PC-3 (cell line): ENCODE results near the gene TSPAN4. TPM values are rescaled to one million over a fixed set of nuclear protein-coding genes. Genes with fewer than 3 reads are reported as not detected.

ENCODE experiments used
- ATAC-seq: fragments of 200-7000 bp; cut with Tn5 transposase; 2 replicates; pipeline ENCODE4 v1.9.1; 2020; ENCODE audit warnings: mild to moderate bottlenecking, moderate library complexity
- BruUV-seq: library from RNA; stranded (reverse); fragments of 400-500 nt; replicated peaks from 2 replicates; lab custom pipeline; 2021; lab: Mats Ljungman, UMichigan
- CTCF ChIA-PET: fragments of 300-600 bp; sonication (Branson Sonifier 250); formaldehyde crosslinking; loops from one replicate; lab custom pipeline; 2022; ENCODE audit warnings: antibody characterized with exemption; lab: Charles Lee
- POLR2A ChIA-PET: fragments of 300-600 bp; sonication (Branson Sonifier 250); formaldehyde crosslinking; loops from one replicate; lab custom pipeline; 2022; ENCODE audit warnings: antibody characterized with exemption; ENCODE audit not compliant: unreplicated experiment; lab: Charles Lee
- DNase-seq: peaks from one replicate; pipeline ENCODE4 v3.0.0-alpha.2; 2015
- H2AFZ ChIP-seq: fragments of 300-600 bp; sonication (generic); 2 replicates; pipeline ENCODE4 v1.6.0; 2016; ENCODE audit warnings: antibody characterized with exemption, low read length
- H3F3A ChIP-seq: fragments of 300-600 bp; sonication (generic); one replicate; pipeline ENCODE4 v1.6.0; 2017; ENCODE audit warnings: antibody characterized with exemption, low read length, control low read depth, mild to moderate bottlenecking; ENCODE audit not compliant: unreplicated experiment
- H3K27ac ChIP-seq: fragments of 300-600 bp; sonication (generic); 2 replicates; pipeline ENCODE4 v1.5.1; 2016; ENCODE audit warnings: mild to moderate bottlenecking, low read length
- H3K27me3 ChIP-seq: fragments of 300-600 bp; sonication (generic); 2 replicates; pipeline ENCODE4 v1.6.1; 2016; ENCODE audit warnings: low read length, mixed read lengths
- H3K36me3 ChIP-seq: fragments of 300-600 bp; sonication (generic); 2 replicates; pipeline ENCODE4 v1.6.1; 2016; ENCODE audit warnings: low read depth, mixed run types, low read length, mixed read lengths
- H3K4me1 ChIP-seq: fragments of 300-600 bp; sonication (generic); 2 replicates; pipeline ENCODE4 v1.5.1; 2016; ENCODE audit warnings: low read length; ENCODE audit not compliant: insufficient read depth
- H3K4me2 ChIP-seq: fragments of 300-600 bp; sonication (generic); 2 replicates; pipeline ENCODE4 v1.6.0; 2016; ENCODE audit warnings: low read length
- H3K4me3 ChIP-seq: fragments of 300-600 bp; sonication (generic); 2 replicates; pipeline ENCODE4 v1.5.1; 2016; ENCODE audit warnings: mild to moderate bottlenecking, low read length, mixed read lengths
- H3K79me2 ChIP-seq: fragments of 300-600 bp; sonication (generic); 2 replicates; pipeline ENCODE4 v1.6.1; 2017; ENCODE audit warnings: low read length, mixed read lengths
- H3K9ac ChIP-seq: fragments of 300-600 bp; sonication (generic); 2 replicates; pipeline ENCODE4 v1.6.0; 2016; ENCODE audit warnings: mild to moderate bottlenecking, low read length
- H3K9me2 ChIP-seq: fragments of 300-600 bp; sonication (generic); replicated peaks from 2 replicates; pipeline ENCODE4 v1.6.1; 2016; ENCODE audit warnings: mixed run types, low read length, mixed read lengths
- H3K9me3 ChIP-seq: fragments of 300-600 bp; sonication (generic); 2 replicates; pipeline ENCODE4 v1.6.1; 2016; ENCODE audit warnings: low read length, mixed read lengths
- H4K20me1 ChIP-seq: fragments of 300-600 bp; sonication (generic); 2 replicates; pipeline ENCODE4 v1.6.1; 2016; ENCODE audit warnings: low read length, mixed read lengths
- CTCF ChIP-seq: fragments of 300-600 bp; sonication (generic); conservative IDR thresholded peaks from 2 replicates; pipeline ENCODE4 v1.5.1; 2017; ENCODE audit warnings: antibody characterized with exemption, low read depth, mild to moderate bottlenecking, low read length
- EZH2 ChIP-seq: fragments of 300-600 bp; sonication (generic); IDR thresholded peaks from one replicate; pipeline ENCODE4 v1.6.1; 2017; ENCODE audit warnings: antibody characterized with exemption, mild to moderate bottlenecking, low read length; ENCODE audit not compliant: unreplicated experiment
- EZH2phosphoT487 ChIP-seq: fragments of 300-600 bp; sonication (generic); IDR thresholded peaks from 2 replicates; pipeline ENCODE4 v1.6.1; 2018; ENCODE audit warnings: mild to moderate bottlenecking, antibody characterized with exemption, low read length, borderline replicate concordance
- intact Hi-C: fragments of 100-400 bp; cut with micrococcal nuclease; formaldehyde crosslinking; loops from 2 replicates; pipeline ENCODE4 v1.9.0; 2023
- total RNA-seq: library from RNA; depleted of rRNA; stranded (reverse); fragments of >200 nt; gene quantifications from 2 replicates; pipeline ENCODE4 v1.2.3, GENCODE V29; 2014

Gene TSPAN4
- total RNA-seq, 1 experiment from 2014 or later = 121 TPM

- ATAC-seq = no peak
- H3K36me3 ChIP-seq = peaks cover 33% of the 10 kb centered on the region
- H3K9me3 ChIP-seq = no peaks in the 10 kb centered on the region
- peak overlapping the region; percentile 99 for H3K4me2 ChIP-seq
- H3K79me2 ChIP-seq = peaks cover 50% of the 10 kb centered on the region
- BruUV-seq = TSS peak; percentile 61
- H3K27me3 ChIP-seq = no peaks in the 10 kb centered on the region
- peaks cover 5% of the 10 kb centered on the region for H3F3A ChIP-seq
- no peak for DNase-seq
- peaks cover 23% of the 10 kb centered on the region for H3K4me1 ChIP-seq
- intact Hi-C loops = no loop called here
- H3K4me3 ChIP-seq = peak overlapping the region; percentile 93
- ChIA-PET CTCF (no interaction called here), POLR2A (no interaction called here)
- no peak overlapping the region for H2AFZ ChIP-seq
- peak overlapping the region; percentile 93 for H3K27ac ChIP-seq
- H4K20me1 ChIP-seq = peaks cover 34% of the 10 kb centered on the region
- TF ChIP-seq CTCF (no peak), EZH2 (no peak), EZH2phosphoT487 (no peak)
- H3K9ac ChIP-seq = peak overlapping the region; percentile 95
- H3K9me2 ChIP-seq = no peaks in the 10 kb centered on the region
Observed at GRCh38 chr11:810040-810567, 32.5 kb upstream of the TSPAN4 start.

GRCh38 chr11:811446-812245 lies 31.0 kb upstream of the TSPAN4 start:
- Histone ChIP-seq H3K4me1 (peaks cover 20% of the 10 kb centered on the region), H3F3A (peaks cover 5% of the 10 kb centered on the region), H3K27me3 (no peaks in the 10 kb centered on the region), H3K9ac (peak overlapping the region; percentile 95; the same call in 1 of the 2 replicates), H3K9me3 (no peaks in the 10 kb centered on the region), H3K4me2 (peak overlapping the region; percentile 99), H3K4me3 (peak overlapping the region; percentile 93), H3K36me3 (peaks cover 33% of the 10 kb centered on the region), H4K20me1 (peaks cover 34% of the 10 kb centered on the region), H2AFZ (no peak overlapping the region), H3K27ac (no peak overlapping the region), H3K9me2 (no peaks in the 10 kb centered on the region), H3K79me2 (peaks cover 50% of the 10 kb centered on the region)
- ATAC-seq (no peak), DNase-seq (no peak)
- CTCF ChIA-PET = interaction anchor here (0.6 kb wide), 2 partner anchors 23 to 109 kb away, joined by 3 to 10 read pairs; no protein-coding TSS in a partner anchor
- intact Hi-C loops = no loop called here
- POLR2A ChIA-PET = no interaction called here
- no TSS peak for BruUV-seq
- no peak for TF ChIP-seq EZH2phosphoT487
- peak; percentile 28; the same call in 1 of the 2 replicates for TF ChIP-seq CTCF

- peak overlapping the region; percentile 99; the same call in 1 of the 2 replicates for H3K4me2 ChIP-seq
- H4K20me1 ChIP-seq = peaks cover 34% of the 10 kb centered on the region
- no peak for ATAC-seq
- no peak overlapping the region for H3K27ac ChIP-seq
- no peaks in the 10 kb centered on the region for H3K9me3 ChIP-seq
- no peak for DNase-seq
- ChIA-PET CTCF (interaction anchor here (0.6 kb wide), 1 partner anchor 109 kb away, joined by 3 read pairs; no protein-coding TSS in a partner anchor), POLR2A (no interaction called here)
- H3K9ac ChIP-seq = no peak overlapping the region
- intact Hi-C loops = no loop called here
- TF ChIP-seq CTCF = no peak
- no peak for TF ChIP-seq EZH2
- TF ChIP-seq EZH2phosphoT487 = no peak
- H3F3A ChIP-seq = peaks cover 5% of the 10 kb centered on the region
- H3K9me2 ChIP-seq = no peaks in the 10 kb centered on the region
- peaks cover 20% of the 10 kb centered on the region for H3K4me1 ChIP-seq
- H3K4me3 ChIP-seq = peak overlapping the region; percentile 93; the same call in 1 of the 2 replicates
- no peaks in the 10 kb centered on the region for H3K27me3 ChIP-seq
- peaks cover 50% of the 10 kb centered on the region for H3K79me2 ChIP-seq
- H3K36me3 ChIP-seq = peaks cover 33% of the 10 kb centered on the region
- no TSS peak for BruUV-seq
- no peak overlapping the region for H2AFZ ChIP-seq
Observed at GRCh38 chr11:812390-812789, 30.3 kb upstream of the TSPAN4 start.
